ENCODE data around the gene DAPK2.
"Not testable (repeated sequence)": the region's sequence is repeated elsewhere in the genome, so short reads cannot be mapped to it uniquely, and the experiment has no call there.

DAPK2 gene

DNA sequence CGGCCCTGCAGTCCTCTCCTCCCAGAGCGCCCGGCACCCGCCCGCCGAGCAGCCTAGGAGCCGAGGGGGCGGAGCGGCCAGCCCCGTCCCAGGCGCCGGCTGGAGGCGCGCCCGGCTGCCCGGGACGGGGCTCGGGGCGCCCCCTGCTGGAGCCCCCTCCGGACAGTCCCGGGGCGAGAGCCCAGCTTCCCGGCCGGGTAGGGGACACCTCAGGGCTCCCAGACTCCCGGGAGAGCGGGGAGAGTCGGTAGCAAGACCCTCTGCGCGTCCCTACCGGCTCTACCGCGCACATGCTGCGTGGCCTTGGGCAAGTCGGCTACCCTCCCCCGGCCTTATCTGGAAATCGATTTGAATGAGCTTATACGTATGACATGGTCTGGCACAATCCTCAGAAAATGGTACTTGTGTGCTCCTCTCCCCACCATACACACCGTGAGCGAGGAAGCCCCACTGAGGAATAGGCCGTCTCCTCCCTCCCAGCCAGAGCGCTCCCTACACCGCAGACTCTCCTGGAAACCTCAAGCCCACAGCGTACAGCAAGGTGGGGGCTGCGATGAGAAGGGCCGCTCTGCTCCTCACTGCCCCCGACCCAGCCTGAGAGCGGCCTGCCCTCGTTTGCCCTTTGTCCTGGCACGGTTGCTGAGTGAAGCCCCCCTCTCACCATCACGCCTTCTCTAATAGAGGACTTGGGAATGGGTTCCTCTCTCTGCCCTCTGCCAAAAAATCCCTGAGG lies at the start of gene DAPK2:
Gene DAPK2, minus strand, starts transcription at position 65 of the 733 bp plus-strand sequence. CDS start 6,224 bp downstream, outside the sequence.
- DNase-seq, result peak; percentile 64

DNA sequence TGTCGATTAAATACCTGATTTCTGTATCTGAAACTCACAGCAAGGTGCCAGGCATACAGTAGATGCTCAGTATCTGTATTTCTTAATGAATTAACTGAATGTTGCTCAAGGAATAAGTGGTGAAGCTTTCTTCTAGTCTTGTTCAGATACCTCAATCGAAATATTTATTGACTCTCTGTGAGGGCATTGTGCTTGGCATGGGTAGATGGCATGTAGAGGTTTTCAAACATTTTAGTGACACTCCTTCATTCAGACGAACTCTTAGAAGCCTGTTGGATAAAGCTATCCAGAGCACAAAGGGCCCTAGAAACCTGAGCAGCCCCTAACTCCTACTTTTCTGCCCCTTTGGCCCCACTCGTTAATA lies 49.1 kb upstream of the DAPK2 start:
- DNase-seq, result no peak

DNA sequence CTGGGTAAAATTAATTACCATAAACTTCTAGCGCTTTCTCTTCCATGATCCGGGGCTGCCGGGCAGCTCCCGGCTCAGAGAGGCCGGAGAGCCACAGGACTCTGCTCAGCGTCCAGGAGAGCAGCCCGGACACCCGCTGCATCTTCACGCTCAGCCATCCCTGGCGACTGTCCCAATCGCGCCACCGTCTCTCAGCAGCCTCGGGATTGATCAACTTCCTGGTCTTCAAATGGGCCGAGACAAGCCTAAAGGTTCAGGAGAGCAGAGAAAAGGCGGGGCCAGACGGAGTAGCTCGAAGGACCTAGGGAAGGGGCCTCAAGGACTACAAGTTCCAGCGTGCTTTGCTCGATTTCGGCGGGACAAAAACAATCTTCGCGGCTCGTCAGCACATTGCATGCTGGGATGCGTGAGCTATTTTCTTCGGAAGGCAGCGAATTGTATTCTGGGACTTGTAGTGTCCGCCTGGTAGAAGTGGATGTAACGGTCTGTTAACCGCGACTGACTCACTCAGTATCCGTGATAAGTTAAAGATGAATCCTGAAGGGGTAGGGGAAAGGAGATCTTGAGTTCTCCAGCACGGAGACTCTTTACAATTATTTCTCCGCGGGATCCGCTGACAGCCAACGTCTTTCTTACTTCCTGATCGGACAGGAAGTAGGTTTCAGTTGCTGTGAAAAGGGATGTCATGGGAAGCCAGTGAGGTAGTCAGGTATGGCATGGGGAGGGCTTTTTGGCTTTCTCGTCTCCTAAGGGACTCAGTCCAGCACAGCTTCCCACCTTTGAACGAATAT lies 47.5 kb upstream of the DAPK2 start, which contains the start of gene CIAO2A:
Gene CIAO2A, minus strand, starts transcription at position 212 of the 791 bp plus-strand sequence. Its CDS starts 70 bp downstream, at position 142.
- DNase-seq, result peak; percentile 90

DNA sequence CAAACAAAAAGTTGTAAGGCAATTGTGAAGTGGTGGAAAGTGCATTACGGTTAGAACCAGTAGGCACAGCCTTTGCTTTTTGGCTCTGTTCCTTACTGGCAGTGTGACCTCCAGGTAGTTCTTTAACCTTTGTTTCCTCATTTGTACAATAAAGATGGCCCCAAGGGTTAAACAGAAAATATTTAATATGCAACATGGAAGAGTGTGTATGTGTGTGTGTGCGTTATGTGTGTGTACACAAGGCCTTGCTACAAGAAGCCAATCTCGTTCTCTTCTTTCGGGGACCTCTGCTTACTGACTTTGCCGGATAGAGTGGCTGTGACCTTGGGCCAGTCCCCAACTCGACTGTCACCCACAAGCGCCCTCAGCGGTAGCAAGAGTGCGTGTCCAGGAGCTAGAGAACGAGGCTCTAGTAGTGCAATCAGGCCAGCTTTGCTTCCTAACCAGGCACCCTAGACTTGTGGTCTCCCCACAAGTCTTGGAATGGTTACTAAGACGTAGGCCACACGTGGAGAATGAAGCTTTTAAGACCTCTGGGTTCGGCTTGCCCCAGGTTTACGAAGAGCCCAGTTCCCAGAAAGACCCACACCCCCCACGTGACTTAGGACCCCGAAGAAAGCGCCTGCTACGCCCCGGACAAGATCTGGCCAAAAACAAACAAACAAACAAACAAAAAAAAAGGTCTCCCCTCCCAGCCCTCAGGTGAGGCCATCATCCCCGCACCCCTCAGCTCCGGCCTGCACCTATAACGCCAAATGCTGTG lies 46.8 kb upstream of the DAPK2 start:
- peak; percentile 29 for DNase-seq

DNA sequence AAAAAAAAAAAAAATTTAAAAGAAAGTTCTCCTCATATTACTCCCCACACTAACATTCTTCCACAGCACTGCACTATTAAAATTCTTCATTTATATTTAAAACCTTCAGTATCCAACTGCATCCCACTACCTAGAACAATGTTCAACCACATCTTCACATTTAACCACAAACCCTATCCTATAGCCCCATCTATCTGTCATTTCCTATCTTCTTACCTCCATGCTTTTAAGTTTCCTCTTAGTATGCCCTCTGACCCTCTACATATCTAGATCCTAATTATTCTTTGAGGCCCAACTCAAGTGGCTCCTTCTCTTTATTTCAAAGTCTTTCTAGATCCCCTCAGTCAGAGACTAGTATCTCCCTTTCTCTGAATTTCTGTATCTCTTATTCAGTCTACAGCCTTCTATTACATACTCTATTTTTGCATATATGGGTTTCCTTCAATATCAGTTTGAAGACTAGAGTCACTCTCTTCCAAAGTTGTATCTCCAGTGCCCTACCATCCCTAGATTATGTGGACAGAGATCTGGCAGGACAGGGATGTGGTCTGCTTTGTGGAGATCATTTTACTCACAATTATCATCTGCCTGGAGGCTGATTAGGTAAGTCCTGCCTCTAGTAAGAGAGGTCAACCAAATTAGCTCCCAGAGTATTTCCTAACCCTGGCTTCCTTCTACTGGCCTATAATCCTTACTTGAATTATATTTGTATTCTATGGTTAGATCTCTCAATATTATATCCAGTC lies 46.0 kb upstream of the DAPK2 start:
- no peak for DNase-seq

DNA sequence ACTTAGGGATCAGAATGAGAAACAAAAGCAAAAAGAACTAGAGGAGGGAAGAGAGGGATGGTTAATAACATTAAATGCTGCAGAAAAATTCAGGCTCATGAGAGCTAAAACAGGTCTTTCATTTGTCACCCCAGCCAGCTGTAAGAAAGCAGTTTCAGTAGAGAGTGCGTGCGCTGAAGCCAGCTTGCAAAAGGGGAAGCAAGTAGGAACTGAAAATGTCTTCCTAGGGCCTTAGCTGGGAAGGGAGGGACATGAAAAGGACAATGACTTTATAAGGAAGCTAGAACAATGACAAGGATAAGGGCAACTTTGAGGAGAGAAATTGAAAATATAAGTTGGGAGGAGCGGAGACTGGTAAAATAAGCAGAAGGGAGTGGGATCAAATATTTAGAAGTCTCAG lies 44.2 kb upstream of the DAPK2 start:
- no peak for DNase-seq

DNA sequence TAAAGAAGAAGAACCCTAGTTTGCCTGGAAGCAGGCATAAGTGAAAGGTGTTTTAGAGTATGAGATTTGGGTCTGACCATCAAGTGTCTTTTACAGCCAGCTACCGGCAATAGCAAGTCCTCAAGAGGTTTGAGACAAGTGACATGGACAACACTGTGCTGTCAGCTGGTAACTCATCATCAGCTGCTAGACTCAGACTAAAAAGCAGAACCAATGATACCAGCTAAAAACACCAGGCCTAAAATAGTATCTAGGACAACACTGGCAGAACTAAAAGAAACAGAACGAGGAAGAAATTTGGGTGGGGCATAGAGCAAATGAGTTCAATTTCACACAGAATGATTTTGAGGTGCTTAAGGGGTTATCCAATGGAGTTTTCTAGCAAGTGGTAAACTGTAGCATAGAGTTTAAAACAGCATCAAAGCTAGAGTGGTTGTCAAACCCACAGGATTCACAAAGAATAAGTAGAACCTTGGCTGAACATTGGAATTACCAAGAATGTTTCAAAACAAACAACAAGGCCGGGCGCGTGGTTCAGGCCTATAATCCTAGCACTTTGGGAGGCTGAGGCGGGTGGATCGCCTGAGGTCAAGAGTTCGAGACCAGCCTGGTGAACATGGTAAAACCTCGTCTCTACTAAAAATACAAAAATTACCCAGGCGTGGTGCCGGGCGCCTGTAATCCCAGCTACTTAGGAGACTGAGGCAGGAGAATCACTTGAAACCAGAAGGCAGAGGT lies 43.4 kb upstream of the DAPK2 start:
- DNase-seq, result no peak

DNA sequence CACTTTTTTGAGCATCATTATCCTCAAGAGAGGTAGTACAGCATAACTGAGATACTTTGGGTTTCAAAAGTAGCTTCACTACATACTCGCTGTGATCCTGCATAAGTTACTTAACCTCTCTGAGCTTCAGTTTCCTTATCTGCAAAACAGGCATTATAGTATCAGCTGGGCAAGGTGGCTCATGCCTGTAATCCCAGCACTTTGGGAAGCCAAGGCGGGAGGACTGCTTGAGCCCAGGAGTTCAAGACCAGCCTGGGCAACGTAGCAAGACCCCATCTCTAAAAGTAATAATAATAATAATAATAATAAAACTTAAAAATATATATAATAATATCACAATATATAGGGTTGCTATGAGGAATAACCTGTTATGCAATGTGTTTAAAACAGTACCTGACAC lies 36.5 kb upstream of the DAPK2 start:
- DNase-seq, result no peak

DNA sequence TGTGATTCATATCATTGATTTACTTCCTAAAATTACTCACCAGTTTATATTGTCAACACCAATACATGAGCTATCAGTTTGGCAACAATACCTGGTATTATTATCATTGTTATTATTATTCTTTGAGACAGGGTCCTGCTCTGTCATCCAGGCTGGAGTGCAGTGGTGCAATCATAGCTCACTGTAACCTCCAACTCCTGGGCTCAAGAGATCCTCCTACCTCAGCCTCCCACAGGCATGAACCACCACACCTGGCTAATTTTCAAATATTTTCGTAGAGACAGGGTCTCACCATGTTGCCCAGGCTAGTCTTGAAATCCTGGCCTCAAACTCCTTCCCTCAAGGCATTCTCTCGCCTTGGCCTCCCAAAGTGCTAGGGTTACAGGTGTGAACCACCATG lies 27.2 kb upstream of the DAPK2 start:
- DNase-seq, result not testable (repeated sequence)

DNA sequence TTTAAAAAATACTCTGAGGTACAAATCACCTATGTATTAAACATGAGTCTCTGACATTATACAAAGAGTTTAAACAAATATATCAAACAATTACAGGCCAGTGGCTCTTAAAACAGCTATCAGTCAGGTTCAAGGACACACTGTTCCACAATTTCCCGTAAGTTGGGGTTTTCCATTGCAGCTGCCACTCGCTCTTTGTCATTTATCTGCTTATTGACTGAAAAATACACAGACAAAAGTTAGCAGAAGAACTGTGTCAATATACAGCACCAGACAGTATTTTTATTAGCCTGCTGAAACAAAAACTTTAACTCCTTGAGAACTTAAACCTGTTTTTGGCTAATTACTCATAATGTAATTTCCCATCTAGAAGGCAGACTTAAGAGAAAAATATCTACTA lies 26.5 kb upstream of the DAPK2 start:
- no peak for DNase-seq

DNA sequence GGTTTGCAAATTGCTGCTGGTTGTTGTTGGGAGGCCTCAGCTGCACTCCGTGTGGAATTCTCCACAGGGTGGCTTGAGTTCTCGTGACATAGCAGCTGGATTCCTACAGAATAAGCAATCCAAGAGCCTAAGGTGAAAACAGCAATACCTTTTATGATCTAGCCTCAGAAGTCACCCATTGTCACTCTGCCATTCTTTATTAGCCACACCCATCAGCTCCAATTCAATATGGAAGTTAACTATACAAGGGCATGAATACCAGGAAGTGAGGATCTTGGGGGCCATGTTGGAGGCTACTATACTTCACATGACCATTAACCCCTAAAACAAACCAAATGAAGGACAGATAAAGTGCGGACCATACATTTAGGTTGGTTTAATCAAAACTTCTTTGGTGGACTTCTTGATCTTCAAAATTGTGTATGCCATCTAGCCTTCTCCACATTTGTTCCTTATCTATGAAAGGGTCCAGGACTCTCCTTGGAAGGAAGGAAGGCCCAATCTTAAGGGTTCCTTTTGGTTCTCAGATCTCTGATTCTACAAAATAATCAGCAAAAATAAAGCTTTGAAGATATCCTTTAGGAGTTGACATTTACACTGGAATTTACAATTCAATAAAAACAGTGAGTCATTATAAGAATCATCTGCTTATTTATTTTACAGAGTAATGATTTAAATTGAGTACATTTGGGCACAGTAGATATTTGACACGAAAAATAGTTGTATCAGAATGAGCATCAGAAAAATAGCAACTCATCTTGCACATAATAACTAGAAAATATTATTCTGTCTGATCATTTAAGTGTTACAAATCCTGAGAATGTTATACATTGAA lies 25.9 kb upstream of the DAPK2 start:
- no peak for DNase-seq

DNA sequence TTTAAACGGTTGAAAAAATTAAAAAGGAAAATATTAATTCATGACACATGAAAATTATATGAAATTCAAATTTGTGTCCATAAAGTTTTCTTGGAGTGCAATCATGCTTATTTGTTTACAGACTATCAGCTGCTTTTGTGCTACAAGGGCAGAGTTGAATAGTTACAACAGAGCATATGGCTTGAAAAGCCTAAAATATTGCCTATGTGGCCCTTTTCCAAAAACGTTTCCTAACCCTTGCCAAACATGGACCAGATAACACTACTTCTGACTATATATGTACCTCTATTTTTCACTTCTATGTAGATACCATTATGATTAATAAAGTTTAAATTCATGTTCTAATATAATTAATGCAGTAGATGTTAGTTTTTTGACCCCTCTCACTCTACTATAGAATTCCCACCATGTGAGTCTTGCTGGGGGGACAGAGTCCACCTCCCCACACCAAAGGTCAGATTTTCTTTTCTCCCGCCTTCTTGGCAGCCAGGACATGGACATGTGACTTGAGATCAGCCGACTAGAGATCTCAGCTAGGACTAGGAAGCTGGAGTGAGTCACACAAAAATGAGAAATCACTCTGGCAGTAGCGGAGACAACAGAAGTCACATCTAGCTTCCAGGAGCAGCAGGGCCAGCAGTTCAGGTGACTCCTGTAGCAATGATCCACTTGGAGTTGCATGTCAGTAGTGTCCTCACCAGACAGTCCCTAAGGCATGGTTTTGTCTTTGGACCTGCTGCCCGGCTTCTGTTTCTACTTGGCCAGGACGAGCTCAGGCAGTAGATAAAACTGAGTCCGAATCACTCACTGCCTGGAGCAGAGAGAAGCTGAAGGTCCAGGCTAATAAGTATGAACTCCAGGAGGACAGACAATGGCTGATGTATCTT lies 24.9 kb upstream of the DAPK2 start:
- DNase-seq, result no peak

DNA sequence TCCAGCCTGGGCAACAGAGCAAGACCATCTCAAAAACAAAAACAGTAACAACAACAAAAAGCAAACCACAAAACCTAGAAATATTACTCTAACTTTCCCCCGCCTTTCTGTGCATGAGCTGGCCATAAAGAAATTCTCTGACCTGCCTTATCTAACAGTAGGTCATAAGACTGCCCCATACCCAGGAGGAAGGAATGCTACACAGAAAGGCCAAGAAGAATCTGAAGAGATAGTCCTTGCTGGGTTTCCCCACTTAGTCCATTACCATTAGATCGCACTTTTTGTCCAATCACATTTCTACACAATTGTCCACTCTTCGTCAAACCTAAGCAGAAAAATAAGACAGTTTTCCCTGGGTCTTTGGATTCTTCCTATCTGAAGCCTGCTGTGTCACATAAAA lies 23.8 kb upstream of the DAPK2 start:
- DNase-seq, result no peak

DNA sequence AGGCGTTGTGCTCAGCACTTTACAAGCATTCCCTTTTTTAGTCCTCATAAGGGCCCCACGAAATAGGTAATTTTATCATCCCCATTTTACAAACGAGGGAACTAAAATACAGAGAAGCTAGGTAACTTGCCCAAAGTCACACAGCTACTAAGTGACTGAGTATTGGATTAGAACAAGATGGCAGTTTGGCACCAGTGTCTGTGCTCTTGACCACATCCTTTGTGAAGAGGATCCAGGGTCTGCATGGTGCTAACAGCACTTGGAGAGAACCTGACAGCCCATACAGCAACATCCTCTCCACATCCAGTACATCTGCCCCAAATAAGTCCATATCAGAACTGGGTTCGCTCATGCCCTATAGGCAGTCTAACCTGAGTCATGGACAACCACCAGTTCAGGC lies 21.8 kb upstream of the DAPK2 start:
- no peak for DNase-seq

DNA sequence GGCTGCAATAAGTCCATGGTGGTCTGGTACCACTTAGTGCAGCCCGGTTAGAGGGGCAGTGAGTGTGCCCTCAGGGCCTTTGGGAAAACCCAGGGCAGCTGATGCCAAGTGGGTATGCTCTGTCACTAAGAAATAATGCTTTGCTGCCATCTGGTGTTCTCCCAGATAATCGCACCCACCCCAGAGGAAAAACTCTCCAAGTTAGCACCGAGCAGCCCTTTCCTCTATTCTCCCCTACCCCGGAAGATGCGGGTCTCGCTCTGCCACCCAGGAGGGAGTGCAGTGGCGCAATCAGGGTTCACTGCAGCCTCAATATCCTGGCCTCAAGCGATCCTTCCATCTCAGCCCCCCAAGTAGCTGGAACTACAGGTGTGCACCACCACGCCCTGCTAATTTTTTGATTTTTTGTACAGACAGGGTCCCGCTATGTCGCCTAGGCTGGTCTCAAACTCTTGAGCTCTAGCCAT lies 21.3 kb upstream of the DAPK2 start:
- DNase-seq, result peak; percentile 64

DNA sequence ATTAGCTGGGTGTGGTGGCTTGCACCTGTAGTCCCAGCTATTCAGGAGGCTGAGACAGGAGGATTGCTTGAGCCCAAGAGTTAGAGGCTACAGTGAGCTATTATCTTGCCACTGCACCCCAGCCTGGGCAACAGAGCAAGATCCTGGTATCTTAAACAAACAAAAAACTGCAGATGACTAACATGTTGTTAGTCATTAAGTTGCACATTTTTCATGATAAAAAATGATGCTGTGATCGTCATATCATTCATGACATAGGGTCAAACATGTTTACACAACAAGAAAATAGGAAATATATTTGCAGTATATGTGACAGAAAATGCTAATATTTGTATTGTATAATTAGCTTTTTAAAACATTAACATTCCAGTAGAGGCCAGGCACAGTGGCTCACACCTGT lies 20.2 kb upstream of the DAPK2 start:
- no peak for DNase-seq

DNA sequence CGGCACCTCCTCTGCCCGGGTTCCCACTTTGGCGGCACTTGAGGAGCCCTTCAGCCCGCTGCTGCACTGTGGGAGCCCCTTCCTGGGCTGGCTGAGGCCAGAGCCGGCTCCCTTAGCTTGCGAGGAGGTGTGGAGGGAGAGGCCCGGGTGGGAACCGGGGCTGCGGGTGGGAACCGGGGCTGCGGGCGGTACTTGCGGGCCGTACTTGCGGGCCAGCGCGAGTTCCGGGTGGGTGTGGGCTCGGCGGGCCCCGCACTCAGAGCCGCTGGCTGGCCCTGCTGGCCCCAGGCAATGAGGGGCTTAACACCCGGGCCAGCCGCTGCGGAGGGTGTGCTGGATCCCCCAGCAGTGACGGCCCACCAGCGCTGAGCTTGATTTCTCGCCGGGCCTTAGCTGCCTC lies 14.4 kb upstream of the DAPK2 start:
- DNase-seq, result no peak

DNA sequence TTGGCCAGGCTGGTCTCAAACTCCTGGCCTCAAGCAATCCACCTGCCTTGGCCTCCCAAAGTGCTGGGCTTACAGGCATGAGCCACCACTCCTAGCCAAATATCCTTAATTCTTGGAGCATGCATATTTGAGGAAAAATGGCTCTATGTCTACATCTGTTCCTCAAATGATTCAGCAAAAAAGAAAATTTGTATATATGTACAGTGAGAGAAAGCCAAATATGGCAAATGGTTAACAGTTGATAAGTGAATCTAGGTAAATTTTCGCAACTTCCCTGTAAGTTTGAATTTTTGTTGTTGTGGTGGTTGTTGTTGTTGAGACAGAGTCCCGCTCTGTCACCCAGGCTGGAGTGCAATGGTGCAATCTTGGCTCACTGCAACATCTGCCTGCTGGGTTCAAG lies 12.8 kb upstream of the DAPK2 start:
- not testable (repeated sequence) for DNase-seq

DNA sequence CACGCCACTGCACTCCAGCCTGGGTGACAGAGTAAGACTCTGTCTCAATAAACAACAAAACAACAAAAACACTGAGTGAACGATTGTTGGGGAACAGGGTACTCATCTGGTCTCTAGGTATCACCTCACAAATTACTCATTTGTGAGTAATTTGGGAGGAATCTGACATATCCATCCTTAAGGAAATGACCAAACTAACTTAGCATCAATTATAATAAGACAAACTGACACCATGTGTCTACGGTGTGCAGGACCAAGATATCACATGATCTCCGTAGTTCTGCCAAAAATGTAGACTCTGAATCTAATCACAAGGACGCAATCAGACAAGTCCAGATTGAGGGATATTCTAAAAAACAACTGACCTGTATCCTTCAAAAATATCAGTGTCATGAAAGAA lies 12.0 kb upstream of the DAPK2 start:
- no peak for DNase-seq

DNA sequence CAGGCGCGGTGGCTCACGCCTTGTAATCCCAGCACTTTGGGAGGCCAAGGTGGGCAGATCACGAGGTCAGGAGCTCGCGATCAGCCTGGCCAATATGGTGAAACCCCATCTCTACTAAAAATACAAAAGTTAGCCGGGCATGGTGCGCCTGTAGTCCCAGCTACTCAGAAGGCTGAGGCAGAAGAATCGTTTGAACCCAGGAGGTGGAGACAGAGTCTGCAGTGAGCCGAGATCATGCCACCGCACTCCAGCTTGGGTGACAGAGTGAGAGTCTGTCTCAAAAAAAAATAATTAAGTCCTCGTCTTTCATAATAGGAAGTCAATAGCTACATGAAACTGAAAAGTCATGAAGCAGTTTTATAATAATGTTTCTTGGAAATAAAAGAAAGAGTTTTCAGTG lies 7.4 kb upstream of the DAPK2 start:
- not testable (repeated sequence) for DNase-seq
